Tibial artery (tissue), 4 donors: ENCODE measurements around the gene MLLT10.

Experiments used
- DNase-seq, 2 donors: peaks; one replicate each; pipeline ENCODE4 v3.0.0-alpha.2; 2019
- H3K27ac ChIP-seq, 2 donors: fragments of 200-600 bp; sonication (generic) in 1 of 2; 1 replicate in 1 of 2; 2 replicates in 1 of 2; pipeline ENCODE4 v1.5.1; 2018 to 2019; ENCODE audit warnings: mild to moderate bottlenecking in 1 of 2
- H3K27me3 ChIP-seq, 2 donors: fragments of 200-600 bp; sonication (generic) in 1 of 2; one replicate each; pipeline versions ENCODE4 v1.5.1 to v1.6.0; 2016 to 2019
- H3K36me3 ChIP-seq, 3 donors: fragments of 200-600 bp; sonication (generic) in 2 of 3; one replicate each; pipeline ENCODE4 v1.5.1; 2016 to 2019; ENCODE audit warnings: mild to moderate bottlenecking in 2 of 3
- H3K4me1 ChIP-seq, 4 donors: fragments of 200-600 bp; sonication (generic) in 2 of 4; 1 replicate in 3 of 4; 2 replicates in 1 of 4; pipeline ENCODE4 v1.5.1; 2016 to 2019
- H3K4me3 ChIP-seq, 2 donors: fragments of 200-600 bp; sonication (generic) in 1 of 2; 1 replicate in 1 of 2; 2 replicates in 1 of 2; pipeline ENCODE4 v1.5.1; 2018 to 2019; ENCODE audit warnings: mild to moderate bottlenecking in 2 of 2
- H3K9me3 ChIP-seq, 3 donors: fragments of 200-600 bp; sonication (generic) in 1 of 3; one replicate each; pipeline ENCODE4 v1.5.1; 2016 to 2019
- intact Hi-C: fragments of 100-400 bp; cut with DNase I; formaldehyde crosslinking; loops from one replicate; pipeline ENCODE4 v1.15.0; 2023; ENCODE audit warnings: low total_unique reads
- TF ChIP-seq, protein P1 (sequence below), 2 experiments: fragments of 200-600 bp in 1 of 2; fragments of 450-650 bp in 1 of 2; IDR thresholded peaks; one replicate each; pipeline ENCODE4 v1.5.1; 2017 to 2019; ENCODE audit warnings: antibody characterized with exemption in 2 of 2, mild to moderate bottlenecking in 1 of 2, moderate library complexity in 1 of 2

The MLLT10 gene

GRCh38 chr10:21702633-21703111 lies 168.6 kb downstream of the MLLT10 start:
- no peak overlapping the region for H3K4me3 ChIP-seq
- no peaks in the 10 kb centered on the region for H3K27me3 ChIP-seq
- H3K9me3 ChIP-seq, result peaks cover 0 to 24% (median 13%) of the 10 kb centered on the region in 3 donors
- H3K36me3 ChIP-seq, result peaks cover 0 to 7% (median 6%) of the 10 kb centered on the region in 3 donors
- no peaks in the 10 kb centered on the region for H3K4me1 ChIP-seq
- intact Hi-C loops, result no loop called here
- no peak for DNase-seq
- TF ChIP-seq, protein P1, sequence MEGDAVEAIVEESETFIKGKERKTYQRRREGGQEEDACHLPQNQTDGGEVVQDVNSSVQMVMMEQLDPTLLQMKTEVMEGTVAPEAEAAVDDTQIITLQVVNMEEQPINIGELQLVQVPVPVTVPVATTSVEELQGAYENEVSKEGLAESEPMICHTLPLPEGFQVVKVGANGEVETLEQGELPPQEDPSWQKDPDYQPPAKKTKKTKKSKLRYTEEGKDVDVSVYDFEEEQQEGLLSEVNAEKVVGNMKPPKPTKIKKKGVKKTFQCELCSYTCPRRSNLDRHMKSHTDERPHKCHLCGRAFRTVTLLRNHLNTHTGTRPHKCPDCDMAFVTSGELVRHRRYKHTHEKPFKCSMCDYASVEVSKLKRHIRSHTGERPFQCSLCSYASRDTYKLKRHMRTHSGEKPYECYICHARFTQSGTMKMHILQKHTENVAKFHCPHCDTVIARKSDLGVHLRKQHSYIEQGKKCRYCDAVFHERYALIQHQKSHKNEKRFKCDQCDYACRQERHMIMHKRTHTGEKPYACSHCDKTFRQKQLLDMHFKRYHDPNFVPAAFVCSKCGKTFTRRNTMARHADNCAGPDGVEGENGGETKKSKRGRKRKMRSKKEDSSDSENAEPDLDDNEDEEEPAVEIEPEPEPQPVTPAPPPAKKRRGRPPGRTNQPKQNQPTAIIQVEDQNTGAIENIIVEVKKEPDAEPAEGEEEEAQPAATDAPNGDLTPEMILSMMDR (IDR thresholded peaks at IDR 0.05), result no peak
- H3K27ac ChIP-seq, result no peak overlapping the region

GRCh38 chr10:21705142-21705827 lies 171.3 kb downstream of the MLLT10 start:
- TF ChIP-seq, protein P1 (IDR thresholded peaks at IDR 0.05), result no peak
- Histone ChIP-seq H3K4me3 (no peak overlapping the region), H3K9me3 (peaks cover 0 to 10% (median 8%) of the 10 kb centered on the region in 3 donors), H3K27me3 (no peaks in the 10 kb centered on the region), H3K36me3 (peaks cover 0 to 7% (median 6%) of the 10 kb centered on the region in 3 donors), H3K4me1 (no peaks in the 10 kb centered on the region), H3K27ac (no peak overlapping the region)
- intact Hi-C loops, result no loop called here
- no peak for DNase-seq

DNA sequence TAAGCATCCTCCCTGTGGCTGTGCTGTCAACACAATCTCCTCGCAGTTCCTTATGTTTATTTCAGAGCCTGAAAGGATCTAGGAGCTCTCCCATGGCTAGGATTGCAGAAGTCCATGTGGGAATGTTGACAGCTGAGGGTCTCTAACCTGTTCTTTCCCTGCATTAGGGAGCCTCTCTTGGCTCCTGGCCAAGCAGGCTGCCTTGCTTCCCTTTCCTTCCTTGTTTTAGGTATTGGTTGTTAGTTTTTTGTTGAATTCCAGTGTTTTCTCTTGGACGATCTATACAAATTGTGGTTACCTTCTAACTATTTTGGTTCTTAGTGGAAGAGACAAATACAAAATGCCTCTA lies 171.8 kb downstream of the MLLT10 start:
- intact Hi-C loops, result no loop called here

GRCh38 chr10:21707498-21707897 lies 173.5 kb downstream of the MLLT10 start:
- H3K27ac ChIP-seq, result no peak overlapping the region
- no peak overlapping the region for H3K4me3 ChIP-seq
- intact Hi-C loops, result no loop called here
- H3K36me3 ChIP-seq, result peaks cover 0 to 7% (median 6%) of the 10 kb centered on the region in 3 donors
- no peaks in the 10 kb centered on the region for H3K4me1 ChIP-seq
- no peaks in the 10 kb centered on the region for H3K9me3 ChIP-seq
- H3K27me3 ChIP-seq, result no peaks in the 10 kb centered on the region
- TF ChIP-seq, protein P1 (IDR thresholded peaks at IDR 0.05), result no peak
- no peak for DNase-seq

More for the DNA sequence above, 171.8 kb downstream of the MLLT10 start:
- no peak overlapping the region for H3K4me3 ChIP-seq
- no peaks in the 10 kb centered on the region for H3K27me3 ChIP-seq
- DNase-seq, result no peak
- H3K4me1 ChIP-seq, result no peaks in the 10 kb centered on the region
- TF ChIP-seq, protein P1 (IDR thresholded peaks at IDR 0.05), result no peak
- H3K36me3 ChIP-seq, result peaks cover 0 to 7% (median 6%) of the 10 kb centered on the region in 3 donors
- H3K27ac ChIP-seq, result no peak overlapping the region
- H3K9me3 ChIP-seq, result peaks cover 0 to 5% (median 3%) of the 10 kb centered on the region in 3 donors

DNA sequence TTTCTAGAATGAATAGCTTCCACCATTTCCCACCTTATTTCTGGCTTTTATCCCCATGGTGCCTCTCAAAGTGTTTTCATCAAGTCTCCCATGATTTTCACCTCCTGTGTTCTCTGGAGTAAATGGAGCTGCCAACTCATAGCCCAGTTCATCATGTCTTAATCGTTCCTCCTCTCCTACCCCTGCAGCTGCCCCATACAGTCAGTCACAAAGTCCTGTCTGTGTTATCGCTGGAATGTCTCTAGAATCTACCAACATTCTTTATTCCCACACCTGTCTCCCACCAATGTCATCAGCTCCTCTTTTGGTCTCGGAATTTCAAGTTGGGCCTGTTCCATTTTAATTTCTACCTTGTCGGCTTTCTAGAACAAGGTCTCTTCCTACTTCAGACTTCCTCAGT lies 178.9 kb downstream of the MLLT10 start:
- Histone ChIP-seq H3K4me3 (no peak overlapping the region), H3K36me3 (peaks cover 17 to 28% (median 25%) of the 10 kb centered on the region in 3 donors), H3K27me3 (no peaks in the 10 kb centered on the region), H3K27ac (no peak overlapping the region), H3K4me1 (no peaks in the 10 kb centered on the region), H3K9me3 (no peaks in the 10 kb centered on the region)
- intact Hi-C loops, result no loop called here
- TF ChIP-seq, protein P1 (IDR thresholded peaks at IDR 0.05), result no peak
- no peak for DNase-seq
